HepG2 (cell line): ENCODE data around the gene RUNX3. TPM values are rescaled to one million over a fixed set of nuclear protein-coding genes. Genes with fewer than 3 reads are reported as not detected.

Experiments
- SOX13 ChIP-seq, 3 experiments: fragments of 450-650 bp in 1 of 3; sonication (generic) in 1 of 3; formaldehyde crosslinking in 1 of 3; IDR thresholded peaks in 2 of 3; conservative IDR thresholded peaks in 1 of 3; 2 replicates each; pipeline versions ENCODE4 v1.5.0 to v1.6.1; 2016 to 2020; ENCODE audit warnings: antibody characterized with exemption in 1 of 3, mild to moderate bottlenecking in 1 of 3, missing compliant biosample characterization in 1 of 3, missing genetic modification reagents in 1 of 3, moderate library complexity in 1 of 3
- ZNF407 ChIP-seq: sonication (generic); formaldehyde crosslinking; IDR thresholded peaks from one replicate; pipeline ENCODE4 v1.5.1; 2020; ENCODE audit warnings: mild to moderate bottlenecking, missing genetic modification reagents; ENCODE audit errors: not compliant biosample characterization
- ZNF674 ChIP-seq: sonication (generic); formaldehyde crosslinking; IDR thresholded peaks from 2 replicates; pipeline ENCODE4 v1.5.0; 2020; ENCODE audit warnings: low read depth, mild to moderate bottlenecking, missing genetic modification reagents
- microRNA-seq: library from miRNA; unstranded; fragments of <30 nt; microRNA quantifications from one replicate; pipeline ENCODE4, GENCODE V29; 2020
- polyA plus RNA-seq, 8 experiments: library from polyadenylated mRNA; depleted of rRNA in 3 of 8; stranded (reverse) in 7 of 8; unstranded in 1 of 8; fragments of >200 nt; fragmentation: Illumina TruSeq in 4 of 8; extraction: Trizol in 4 of 8; gene quantifications; 2 replicates each; pipeline versions ENCODE4 v1.2.1 to v1.2.3, GENCODE V29; 2011 to 2016; ENCODE audit warnings: low read depth in 4 of 8, missing spikeins in 1 of 8, mixed read lengths in 1 of 8; ENCODE audit not compliant: insufficient read depth in 1 of 8
- small RNA-seq, 3 experiments: library from RNA; depleted of rRNA; stranded (forward); fragments of <200 nt; gene quantifications; one replicate each; pipeline ENCODE3, GENCODE V24; 2012; ENCODE audit warnings: low read depth in 2 of 3, low replicate concordance in 1 of 3; ENCODE audit not compliant: insufficient read length in 3 of 3, insufficient read depth in 2 of 3
- total RNA-seq, 5 experiments: library from RNA; depleted of rRNA; stranded (reverse); fragments of >200 nt; fragmentation: Illumina TruSeq; extraction: Trizol; gene quantifications; 2 replicates each; pipeline ENCODE4 v1.2.3, GENCODE V29; 2016; ENCODE audit warnings: low read depth in 1 of 5
- TF ChIP-seq, protein P1 (sequence below): sonication (generic); formaldehyde crosslinking; IDR thresholded peaks from 2 replicates; pipeline ENCODE4 v1.4.0; 2020; ENCODE audit warnings: missing genetic modification reagents

RUNX3 gene
- total and polyA plus RNA-seq, 2 of the 13 experiments (the other 11 are each of a cell fraction or from before 2014, with no cell fraction given), result 0.04 to 0.22 TPM

DNA sequence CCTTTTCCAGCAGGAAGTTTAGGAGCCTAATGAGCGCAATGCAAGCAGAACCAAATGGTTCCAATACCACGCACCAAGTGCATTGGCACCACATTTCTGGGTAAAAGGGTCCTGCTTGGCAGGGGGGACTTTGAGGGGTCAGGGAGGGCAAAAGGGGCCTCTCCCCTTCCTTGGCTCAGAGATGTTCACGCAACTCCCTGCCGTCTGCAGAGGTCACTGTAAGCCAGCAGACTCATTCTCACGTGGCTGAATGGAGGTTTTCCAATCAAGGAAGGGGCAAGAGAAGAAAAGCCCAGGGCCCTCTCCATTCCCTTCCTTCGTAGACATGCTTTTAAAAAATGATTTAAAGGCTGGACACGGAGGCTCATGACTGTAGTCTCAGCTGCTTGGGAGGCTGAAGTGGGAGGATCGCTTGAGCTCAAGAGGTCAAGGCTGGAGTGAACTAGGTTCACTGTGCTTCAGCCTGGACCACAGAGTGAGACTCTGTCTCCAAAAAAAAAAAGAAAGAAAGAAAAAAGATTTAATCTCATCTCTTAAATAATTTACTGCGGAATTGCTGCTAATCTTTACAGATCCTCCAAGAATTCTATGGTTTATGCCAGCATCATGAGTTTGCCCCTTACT lies 80.3 kb downstream of the RUNX3 start (continued):
- TF ChIP-seq, protein P1, sequence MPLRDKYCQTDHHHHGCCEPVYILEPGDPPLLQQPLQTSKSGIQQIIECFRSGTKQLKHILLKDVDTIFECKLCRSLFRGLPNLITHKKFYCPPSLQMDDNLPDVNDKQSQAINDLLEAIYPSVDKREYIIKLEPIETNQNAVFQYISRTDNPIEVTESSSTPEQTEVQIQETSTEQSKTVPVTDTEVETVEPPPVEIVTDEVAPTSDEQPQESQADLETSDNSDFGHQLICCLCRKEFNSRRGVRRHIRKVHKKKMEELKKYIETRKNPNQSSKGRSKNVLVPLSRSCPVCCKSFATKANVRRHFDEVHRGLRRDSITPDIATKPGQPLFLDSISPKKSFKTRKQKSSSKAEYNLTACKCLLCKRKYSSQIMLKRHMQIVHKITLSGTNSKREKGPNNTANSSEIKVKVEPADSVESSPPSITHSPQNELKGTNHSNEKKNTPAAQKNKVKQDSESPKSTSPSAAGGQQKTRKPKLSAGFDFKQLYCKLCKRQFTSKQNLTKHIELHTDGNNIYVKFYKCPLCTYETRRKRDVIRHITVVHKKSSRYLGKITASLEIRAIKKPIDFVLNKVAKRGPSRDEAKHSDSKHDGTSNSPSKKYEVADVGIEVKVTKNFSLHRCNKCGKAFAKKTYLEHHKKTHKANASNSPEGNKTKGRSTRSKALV (CRISPR knock-in tag), result no peak
- TF ChIP-seq SOX13 (IDR thresholded peaks at IDR 0.05) (no peak), SOX13 (CRISPR knock-in tag; conservative IDR thresholded peaks at IDR 0.05 in 1 of 2, IDR thresholded peaks at IDR 0.05 in 1 of 2) (no peak), ZNF407 (CRISPR knock-in tag) (no peak), ZNF674 (no peak)

Small RNA genes lying within 50 kb of the gene (microRNA-seq; reads per million reads assigned to microRNA genes)
- not detected for gene MIR6731

Small RNA genes lying within 50 kb of the gene (small RNA-seq; reads per million reads assigned to genes)
- 0 reads per million in 3 experiments for gene MIR6731

Other genes starting within 250 kb of the RUNX3 start
- 77.4 and 120 TPM in 2 replicates for gene CLIC4, start 184.8 kb downstream of the RUNX3 start, total RNA-seq (2016; rRNA removed; fragmentation: Illumina TruSeq; extraction: Trizol)
- gene CLIC4, start 184.8 kb downstream of the RUNX3 start, polyA plus RNA-seq (2011; rRNA removed), result 19.9 and 23.3 TPM in 2 replicates